Endothelial cell of umbilical vein (primary cell): ENCODE measurements around the gene FBXO7. TPM values are rescaled to one million over a fixed set of nuclear protein-coding genes. Genes with fewer than 3 reads are reported as not detected.

Experiments
- BruUV-seq: library from RNA; stranded (reverse); fragments of 400-500 nt; replicated peaks from 2 replicates; lab custom pipeline; 2021; lab: Mats Ljungman, UMichigan
- CTCF ChIA-PET: fragments of 300-600, 350-600 bp; sonication (Branson Sonifier 250); formaldehyde crosslinking; loops from one replicate; lab custom pipeline; 2021; ENCODE audit warnings: antibody characterized with exemption, inconsistent platforms; lab: Charles Lee
- POLR2A ChIA-PET: fragments of 300-600, 350-600 bp; sonication (Branson Sonifier 250); formaldehyde crosslinking; loops from one replicate; lab custom pipeline; 2021; ENCODE audit warnings: antibody characterized with exemption, inconsistent platforms; lab: Charles Lee
- DNase-seq: peaks from one replicate; pipeline ENCODE4 v3.0.0-alpha.2; 2011; ENCODE audit warnings: low read depth, low spot score
- FAIRE-seq: peaks from 2 replicates; lab custom pipeline; 2011; peaks lifted over from hg19 to GRCh38; lab: Jason Lieb, UNC
- H2AFZ ChIP-seq: 2 replicates; pipeline ENCODE4 v1.6.0; 2012; ENCODE audit warnings: low read depth, low read length, control low read depth, inconsistent platforms
- H3K27ac ChIP-seq: 2 replicates; pipeline ENCODE4 v1.5.1; 2011; ENCODE audit warnings: low read depth, mild to moderate bottlenecking, control low read depth, low read length, moderate library complexity; ENCODE audit not compliant: insufficient read depth
- H3K27me3 ChIP-seq, 2 experiments: 2 replicates each; pipeline versions ENCODE4 v1.6.0 to v1.6.1; 2011; ENCODE audit warnings: low read length in 2 of 2, mixed read lengths in 1 of 2; ENCODE audit not compliant: control insufficient read depth in 2 of 2, insufficient read depth in 2 of 2
- H3K36me3 ChIP-seq, 2 experiments: 2 replicates in 1 of 2; 3 replicates in 1 of 2; pipeline ENCODE4 v1.5.1; 2011; ENCODE audit warnings: low read length in 2 of 2, mild to moderate bottlenecking in 1 of 2, moderate library complexity in 1 of 2; ENCODE audit not compliant: control insufficient read depth in 2 of 2, insufficient read depth in 2 of 2; ENCODE audit errors: extremely low read depth in 1 of 2
- H3K4me1 ChIP-seq: 3 replicates; pipeline ENCODE4 v1.5.1; 2011; ENCODE audit warnings: mild to moderate bottlenecking, low read length; ENCODE audit not compliant: control insufficient read depth, insufficient read depth; ENCODE audit errors: extremely low read depth
- H3K4me2 ChIP-seq: 2 replicates; pipeline ENCODE4 v1.6.1; 2011; ENCODE audit warnings: low read length, control low read depth, mixed read lengths; ENCODE audit not compliant: insufficient read depth
- H3K4me3 ChIP-seq, 3 experiments: fragments of 200-600 bp in 1 of 3; sonication (generic), shearing (Covaris generic) in 1 of 3; replicated peaks in 1 of 3; 2 replicates each; pipeline ENCODE4 v1.5.1; 2011 to 2016; ENCODE audit warnings: control low read depth in 3 of 3, low read length in 3 of 3, mild to moderate bottlenecking in 2 of 3, inconsistent platforms in 1 of 3, low read depth in 1 of 3, moderate library complexity in 1 of 3; ENCODE audit not compliant: insufficient read depth in 1 of 3
- H3K79me2 ChIP-seq: 2 replicates; pipeline ENCODE4 v1.6.0; 2012; ENCODE audit warnings: low read length, inconsistent platforms; ENCODE audit not compliant: control insufficient read depth, insufficient read depth
- H3K9ac ChIP-seq: replicated peaks from 2 replicates; pipeline ENCODE3; 2011; ENCODE audit warnings: low read length, control low read depth; ENCODE audit not compliant: insufficient read depth; ENCODE audit errors: extremely low read depth
- H3K9me1 ChIP-seq: replicated peaks from 3 replicates; pipeline ENCODE4 v1.6.0; 2011; ENCODE audit warnings: mild to moderate bottlenecking, low read length; ENCODE audit not compliant: control insufficient read depth, insufficient read depth; ENCODE audit errors: extremely low read depth
- H3K9me3 ChIP-seq: replicated peaks from 2 replicates; pipeline ENCODE4 v1.5.1; 2012; ENCODE audit warnings: low read length, inconsistent platforms; ENCODE audit not compliant: control insufficient read depth, insufficient read depth
- H4K20me1 ChIP-seq: replicated peaks from 2 replicates; pipeline ENCODE3; 2011; ENCODE audit warnings: mild to moderate bottlenecking, low read length; ENCODE audit not compliant: control insufficient read depth, insufficient read depth; ENCODE audit errors: extremely low read depth
- EZH2 ChIP-seq: IDR thresholded peaks from 2 replicates; pipeline ENCODE4 v1.6.1; 2012; ENCODE audit warnings: borderline replicate concordance, low read depth, mild to moderate bottlenecking, moderate library complexity, low read length, inconsistent platforms; ENCODE audit not compliant: severe bottlenecking
- FOS ChIP-seq: IDR thresholded peaks from 2 replicates; pipeline ENCODE4 v1.6.1; 2011; ENCODE audit warnings: mild to moderate bottlenecking, low read length, moderate library complexity, borderline replicate concordance; ENCODE audit not compliant: insufficient read depth
- GATA2 ChIP-seq: IDR thresholded peaks from 2 replicates; pipeline ENCODE4 v1.7.0; 2011; ENCODE audit warnings: low read depth, mild to moderate bottlenecking, moderate library complexity, mixed read lengths, low read length; ENCODE audit not compliant: insufficient read length, insufficient read depth
- JUN ChIP-seq: IDR thresholded peaks from 2 replicates; pipeline ENCODE4 v1.6.1; 2011; ENCODE audit warnings: borderline replicate concordance, low read depth; ENCODE audit not compliant: insufficient read length, insufficient read depth
- MYC ChIP-seq: IDR thresholded peaks from one replicate; pipeline ENCODE4 v1.6.1; 2011; ENCODE audit warnings: mild to moderate bottlenecking, low read depth, low read length
- POLR2A ChIP-seq: IDR thresholded peaks from 2 replicates; pipeline ENCODE4 v1.6.1; 2012; ENCODE audit warnings: low read depth, mild to moderate bottlenecking, control low read depth, low read length
- POLR2AphosphoS5 ChIP-seq: IDR thresholded peaks from 2 replicates; pipeline ENCODE4 v1.6.1; 2012; ENCODE audit warnings: low read depth, mild to moderate bottlenecking, control low read depth, low read length, moderate library complexity; ENCODE audit not compliant: insufficient read depth
- dilution Hi-C: fragments of 300-500 bp; cut with MboI; formaldehyde crosslinking; loops from one replicate; pipeline ENCODE4 v1.15.0; 2019; ENCODE audit warnings: low sequenced_read_pairs; ENCODE audit not compliant: extremely low pct_ligation_motif_present
- intact Hi-C: fragments of 100-400 bp; cut with micrococcal nuclease; formaldehyde crosslinking; loops from one replicate; pipeline ENCODE4 v1.10.0; 2022
- polyA plus RNA-seq, 4 experiments: library from polyadenylated mRNA; depleted of rRNA in 3 of 4; stranded (reverse) in 3 of 4; unstranded in 1 of 4; fragments of >200 nt; gene quantifications; 2 replicates each; pipeline versions ENCODE4 v1.2.1 to v1.2.3, GENCODE V29; 2011 to 2012; ENCODE audit warnings: missing spikeins in 1 of 4
- total RNA-seq: library from RNA; stranded (reverse); gene quantifications from 2 replicates; pipeline ENCODE4 v1.2.3, GENCODE V29; 2021
- TF ChIP-seq, protein P1 (sequence below): IDR thresholded peaks from 2 replicates; pipeline ENCODE4 v1.6.1; 2011; ENCODE audit not compliant: insufficient read depth, insufficient read length
- TF ChIP-seq, protein P2 (sequence below), 2 donors: IDR thresholded peaks; 1 replicate in 1 of 2; 2 replicates in 1 of 2; pipeline ENCODE4 v1.5.1; 2011; ENCODE audit warnings: low read length in 2 of 2, mild to moderate bottlenecking in 2 of 2, moderate library complexity in 2 of 2, control low read depth in 1 of 2, inconsistent platforms in 1 of 2, low read depth in 1 of 2; ENCODE audit not compliant: insufficient read depth in 1 of 2; ENCODE audit errors: extremely low read depth in 1 of 2

The FBXO7 gene
- total and polyA plus RNA-seq, 2 donors (not counting 3 experiments of a cell fraction or from before 2014, with no cell fraction given): 81.1 to 112 TPM

DNA sequence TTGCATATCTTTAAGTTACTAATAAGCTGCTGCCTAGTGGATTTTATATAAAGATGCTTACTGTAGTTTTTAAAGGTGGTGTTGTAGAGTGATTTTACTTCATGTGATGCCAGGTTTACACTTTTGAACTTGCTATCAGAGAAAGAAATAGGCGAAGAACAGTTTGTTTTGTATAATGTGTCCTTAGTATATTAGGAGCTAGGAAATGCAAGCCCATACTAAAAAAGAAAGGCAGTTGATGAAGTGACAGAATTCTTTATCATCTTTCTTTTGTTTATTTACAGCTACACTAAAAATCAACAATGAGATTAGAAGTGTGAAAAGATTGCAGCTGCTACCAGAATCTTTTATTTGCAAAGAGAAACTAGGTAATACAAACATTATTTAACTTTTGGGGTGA lies 12.8 kb downstream of the FBXO7 start:
- peaks cover 24% of the 10 kb centered on the region for H3K79me2 ChIP-seq

DNA sequence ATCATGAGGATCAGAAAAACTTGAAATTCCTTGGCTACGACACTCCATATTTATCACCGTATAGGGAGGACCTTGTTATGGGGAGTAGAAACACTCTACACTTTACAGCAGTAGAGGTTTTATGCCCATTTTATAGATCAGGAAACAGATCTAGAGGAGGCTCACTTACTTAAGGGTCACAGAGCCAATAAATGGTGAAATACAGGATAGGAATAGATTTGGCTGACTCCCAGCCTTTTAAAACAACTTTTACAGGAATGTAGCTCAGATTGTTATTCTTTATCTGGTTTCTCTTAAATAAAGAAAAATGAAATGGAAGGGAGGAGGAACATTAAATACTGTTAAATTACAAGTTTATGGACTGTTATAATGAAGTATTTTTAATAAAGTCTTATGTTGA lies 14.8 kb downstream of the FBXO7 start:
- Histone ChIP-seq H3K9me3 (no peaks in the 10 kb centered on the region), H3K9ac (no peak overlapping the region), H2AFZ (no peak overlapping the region), H3K27me3 (no peaks in the 10 kb centered on the region), H4K20me1 (no peaks in the 10 kb centered on the region), H3K79me2 (peaks cover 5% of the 10 kb centered on the region), H3K4me2 (no peak overlapping the region), H3K9me1 (no peaks in the 10 kb centered on the region), H3K27ac (no peak overlapping the region), H3K36me3 (peaks cover 8 to 27% of the 10 kb centered on the region in 2 experiments), H3K4me3 (no peak overlapping the region), H3K4me1 (no peaks in the 10 kb centered on the region)
- FAIRE-seq (no peak), DNase-seq (no peak)
- CTCF ChIA-PET: no interaction called here
- intact Hi-C loops (no loop called here), dilution Hi-C loops (no loop called here)
- POLR2A ChIA-PET: no interaction called here
- TF ChIP-seq JUN (no peak), GATA2 (no peak), POLR2AphosphoS5 (no peak), FOS (no peak), EZH2 (no peak), POLR2A (no peak), MYC (no peak)
- TF ChIP-seq, protein P1, sequence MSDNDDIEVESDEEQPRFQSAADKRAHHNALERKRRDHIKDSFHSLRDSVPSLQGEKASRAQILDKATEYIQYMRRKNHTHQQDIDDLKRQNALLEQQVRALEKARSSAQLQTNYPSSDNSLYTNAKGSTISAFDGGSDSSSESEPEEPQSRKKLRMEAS: no peak
- TF ChIP-seq, protein P2, sequence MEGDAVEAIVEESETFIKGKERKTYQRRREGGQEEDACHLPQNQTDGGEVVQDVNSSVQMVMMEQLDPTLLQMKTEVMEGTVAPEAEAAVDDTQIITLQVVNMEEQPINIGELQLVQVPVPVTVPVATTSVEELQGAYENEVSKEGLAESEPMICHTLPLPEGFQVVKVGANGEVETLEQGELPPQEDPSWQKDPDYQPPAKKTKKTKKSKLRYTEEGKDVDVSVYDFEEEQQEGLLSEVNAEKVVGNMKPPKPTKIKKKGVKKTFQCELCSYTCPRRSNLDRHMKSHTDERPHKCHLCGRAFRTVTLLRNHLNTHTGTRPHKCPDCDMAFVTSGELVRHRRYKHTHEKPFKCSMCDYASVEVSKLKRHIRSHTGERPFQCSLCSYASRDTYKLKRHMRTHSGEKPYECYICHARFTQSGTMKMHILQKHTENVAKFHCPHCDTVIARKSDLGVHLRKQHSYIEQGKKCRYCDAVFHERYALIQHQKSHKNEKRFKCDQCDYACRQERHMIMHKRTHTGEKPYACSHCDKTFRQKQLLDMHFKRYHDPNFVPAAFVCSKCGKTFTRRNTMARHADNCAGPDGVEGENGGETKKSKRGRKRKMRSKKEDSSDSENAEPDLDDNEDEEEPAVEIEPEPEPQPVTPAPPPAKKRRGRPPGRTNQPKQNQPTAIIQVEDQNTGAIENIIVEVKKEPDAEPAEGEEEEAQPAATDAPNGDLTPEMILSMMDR (IDR thresholded peaks at IDR 0.05; ENCODE audit: extremely low read depth in 1 of 2, insufficient read depth in 1 of 2, low read depth in 1 of 2, low read length in 2 of 2): no peak
- BruUV-seq: no TSS peak

More for the DNA sequence above, 12.8 kb downstream of the FBXO7 start:
- Histone ChIP-seq H3K9me1 (no peaks in the 10 kb centered on the region), H3K4me3 (no peak overlapping the region), H3K4me1 (no peaks in the 10 kb centered on the region), H3K27ac (no peak overlapping the region), H3K9ac (no peak overlapping the region), H3K9me3 (no peaks in the 10 kb centered on the region), H3K4me2 (no peak overlapping the region), H3K27me3 (no peaks in the 10 kb centered on the region), H3K36me3 (peaks cover 0 to 22% of the 10 kb centered on the region in 2 experiments), H2AFZ (no peak overlapping the region), H4K20me1 (no peaks in the 10 kb centered on the region)
- DNase-seq (no peak), FAIRE-seq (no peak)
- dilution Hi-C loops: no loop called here
- intact Hi-C loops: no loop called here
- CTCF ChIA-PET: interaction anchor here (1.4 to 2.7 kb wide), 2 partner anchors 10 to 12 kb away, joined by 3 to 7 read pairs; no protein-coding TSS in a partner anchor
- BruUV-seq: no TSS peak
- TF ChIP-seq GATA2: no peak
- no peak for TF ChIP-seq EZH2
- no peak for TF ChIP-seq FOS
- TF ChIP-seq, protein P2 (IDR thresholded peaks at IDR 0.05; ENCODE audit: extremely low read depth in 1 of 2, insufficient read depth in 1 of 2, low read depth in 1 of 2, low read length in 2 of 2): no peak
- TF ChIP-seq, protein P1: no peak
- POLR2A ChIA-PET: no interaction called here
